Measurements from ENCODE around the gene TLE3.

Gene TLE3

GRCh38 chr15:70027518-70027917 lies 70.2 kb downstream of the TLE3 start:
- DNase-seq (ENCODE audit: low spot score): no peak

- no peak for DNase-seq (ENCODE audit: low spot score)
Observed at GRCh38 chr15:70026991-70027390, 70.7 kb downstream of the TLE3 start.

- DNase-seq (ENCODE audit: low spot score): no peak
Observed at GRCh38 chr15:70025413-70026296, 72.1 kb downstream of the TLE3 start.

- no peak for DNase-seq (ENCODE audit: low spot score)
Observed at GRCh38 chr15:70024521-70024920, 73.2 kb downstream of the TLE3 start.

GRCh38 chr15:70023769-70024491 lies 73.8 kb downstream of the TLE3 start:
- no peak for DNase-seq (ENCODE audit: low spot score)

GRCh38 chr15:70023064-70023768 lies 74.5 kb downstream of the TLE3 start:
- no peak for DNase-seq (ENCODE audit: low spot score)

- DNase-seq (ENCODE audit: low spot score): no peak
Observed at GRCh38 chr15:70020229-70020628, 77.5 kb downstream of the TLE3 start.

- DNase-seq (ENCODE audit: low spot score): no peak
Observed at GRCh38 chr15:70018646-70019600, 78.8 kb downstream of the TLE3 start.

GRCh38 chr15:70017801-70018200 lies 79.9 kb downstream of the TLE3 start:
- no peak for DNase-seq (ENCODE audit: low spot score)

- no peak for DNase-seq (ENCODE audit: low spot score)
Observed at GRCh38 chr15:70017025-70017424, 80.7 kb downstream of the TLE3 start.

GRCh38 chr15:70016511-70016994 lies 81.2 kb downstream of the TLE3 start:
- no peak for DNase-seq (ENCODE audit: low spot score)

GRCh38 chr15:70014860-70015490 lies 82.7 kb downstream of the TLE3 start:
- peak; percentile 87 for DNase-seq (ENCODE audit: low spot score)

GRCh38 chr15:70014331-70014730 lies 83.4 kb downstream of the TLE3 start:
- no peak for DNase-seq (ENCODE audit: low spot score)

GRCh38 chr15:70013656-70014313 lies 83.9 kb downstream of the TLE3 start:
- no peak for DNase-seq (ENCODE audit: low spot score)

- no peak for DNase-seq (ENCODE audit: low spot score)
Observed at GRCh38 chr15:70012895-70013294, 84.8 kb downstream of the TLE3 start.

GRCh38 chr15:70008697-70009290 lies 88.9 kb downstream of the TLE3 start:
- no peak for DNase-seq (ENCODE audit: low spot score)

- DNase-seq (ENCODE audit: low spot score): no peak
Observed at GRCh38 chr15:70006259-70007147, 91.2 kb downstream of the TLE3 start.

- no peak for DNase-seq (ENCODE audit: low spot score)
Observed at GRCh38 chr15:70004826-70005225, 92.9 kb downstream of the TLE3 start.

- DNase-seq (ENCODE audit: low spot score): no peak
Observed at GRCh38 chr15:70002897-70003296, 94.8 kb downstream of the TLE3 start.
